ENCODE data around the gene TTC9. TPM values are rescaled to one million over a fixed set of nuclear protein-coding genes. Genes with fewer than 3 reads are reported as not detected.

Gene TTC9
- total and polyA plus RNA-seq, 2 experiments from 2014 or later: 10.3 to 34.2 TPM

GRCh38 chr14:70718383-70719118, 76.8 kb downstream of the TTC9 start:
- H3K27me3 ChIP-seq (ENCODE audit: insufficient read depth): no peaks in the 10 kb centered on the region
- H3K27ac ChIP-seq (ENCODE audit: low read depth): no peak overlapping the region
- no peak overlapping the region for H3K4me3 ChIP-seq
- H3K4me3 Mint-ChIP-seq: no peak overlapping the region
- no peak overlapping the region for H3K27ac Mint-ChIP-seq
- H3K36me3 ChIP-seq (ENCODE audit: insufficient read depth): no peaks in the 10 kb centered on the region
- H3K9me2 ChIP-seq (ENCODE audit: insufficient read depth): no peaks in the 10 kb centered on the region
- no peaks in the 10 kb centered on the region for H3K79me2 ChIP-seq (replicated peaks; ENCODE audit: insufficient read depth)
- TF ChIP-seq, protein P1, sequence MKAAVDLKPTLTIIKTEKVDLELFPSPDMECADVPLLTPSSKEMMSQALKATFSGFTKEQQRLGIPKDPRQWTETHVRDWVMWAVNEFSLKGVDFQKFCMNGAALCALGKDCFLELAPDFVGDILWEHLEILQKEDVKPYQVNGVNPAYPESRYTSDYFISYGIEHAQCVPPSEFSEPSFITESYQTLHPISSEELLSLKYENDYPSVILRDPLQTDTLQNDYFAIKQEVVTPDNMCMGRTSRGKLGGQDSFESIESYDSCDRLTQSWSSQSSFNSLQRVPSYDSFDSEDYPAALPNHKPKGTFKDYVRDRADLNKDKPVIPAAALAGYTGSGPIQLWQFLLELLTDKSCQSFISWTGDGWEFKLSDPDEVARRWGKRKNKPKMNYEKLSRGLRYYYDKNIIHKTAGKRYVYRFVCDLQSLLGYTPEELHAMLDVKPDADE (IDR thresholded peaks at IDR 0.05): no peak
- no peak for TF ChIP-seq ZNF331 (CRISPR knock-in tag; IDR thresholded peaks at IDR 0.05; ENCODE audit: low read depth)
- no peak for TF ChIP-seq ZNF114 (CRISPR knock-in tag; IDR thresholded peaks at IDR 0.05)
- no peak for TF ChIP-seq CREB1 (CRISPR knock-in tag; IDR thresholded peaks at IDR 0.05; ENCODE audit: low read depth)
- TF ChIP-seq NANOG (IDR thresholded peaks at IDR 0.05; ENCODE audit: borderline replicate concordance): no peak
- TF ChIP-seq POLR2AphosphoS5 (IDR thresholded peaks at IDR 0.05; ENCODE audit: low read depth): no peak
- no peak for TF ChIP-seq STAT1 (IDR thresholded peaks at IDR 0.05; ENCODE audit: unreplicated experiment)
- no peak for TF ChIP-seq JUNB (IDR thresholded peaks at IDR 0.05; ENCODE audit: unreplicated experiment)
- TF ChIP-seq, protein P2, sequence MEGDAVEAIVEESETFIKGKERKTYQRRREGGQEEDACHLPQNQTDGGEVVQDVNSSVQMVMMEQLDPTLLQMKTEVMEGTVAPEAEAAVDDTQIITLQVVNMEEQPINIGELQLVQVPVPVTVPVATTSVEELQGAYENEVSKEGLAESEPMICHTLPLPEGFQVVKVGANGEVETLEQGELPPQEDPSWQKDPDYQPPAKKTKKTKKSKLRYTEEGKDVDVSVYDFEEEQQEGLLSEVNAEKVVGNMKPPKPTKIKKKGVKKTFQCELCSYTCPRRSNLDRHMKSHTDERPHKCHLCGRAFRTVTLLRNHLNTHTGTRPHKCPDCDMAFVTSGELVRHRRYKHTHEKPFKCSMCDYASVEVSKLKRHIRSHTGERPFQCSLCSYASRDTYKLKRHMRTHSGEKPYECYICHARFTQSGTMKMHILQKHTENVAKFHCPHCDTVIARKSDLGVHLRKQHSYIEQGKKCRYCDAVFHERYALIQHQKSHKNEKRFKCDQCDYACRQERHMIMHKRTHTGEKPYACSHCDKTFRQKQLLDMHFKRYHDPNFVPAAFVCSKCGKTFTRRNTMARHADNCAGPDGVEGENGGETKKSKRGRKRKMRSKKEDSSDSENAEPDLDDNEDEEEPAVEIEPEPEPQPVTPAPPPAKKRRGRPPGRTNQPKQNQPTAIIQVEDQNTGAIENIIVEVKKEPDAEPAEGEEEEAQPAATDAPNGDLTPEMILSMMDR (conservative IDR thresholded peaks at IDR 0.05; ENCODE audit: low read depth in 2 of 2): no peak
- TF ChIP-seq, protein P3, sequence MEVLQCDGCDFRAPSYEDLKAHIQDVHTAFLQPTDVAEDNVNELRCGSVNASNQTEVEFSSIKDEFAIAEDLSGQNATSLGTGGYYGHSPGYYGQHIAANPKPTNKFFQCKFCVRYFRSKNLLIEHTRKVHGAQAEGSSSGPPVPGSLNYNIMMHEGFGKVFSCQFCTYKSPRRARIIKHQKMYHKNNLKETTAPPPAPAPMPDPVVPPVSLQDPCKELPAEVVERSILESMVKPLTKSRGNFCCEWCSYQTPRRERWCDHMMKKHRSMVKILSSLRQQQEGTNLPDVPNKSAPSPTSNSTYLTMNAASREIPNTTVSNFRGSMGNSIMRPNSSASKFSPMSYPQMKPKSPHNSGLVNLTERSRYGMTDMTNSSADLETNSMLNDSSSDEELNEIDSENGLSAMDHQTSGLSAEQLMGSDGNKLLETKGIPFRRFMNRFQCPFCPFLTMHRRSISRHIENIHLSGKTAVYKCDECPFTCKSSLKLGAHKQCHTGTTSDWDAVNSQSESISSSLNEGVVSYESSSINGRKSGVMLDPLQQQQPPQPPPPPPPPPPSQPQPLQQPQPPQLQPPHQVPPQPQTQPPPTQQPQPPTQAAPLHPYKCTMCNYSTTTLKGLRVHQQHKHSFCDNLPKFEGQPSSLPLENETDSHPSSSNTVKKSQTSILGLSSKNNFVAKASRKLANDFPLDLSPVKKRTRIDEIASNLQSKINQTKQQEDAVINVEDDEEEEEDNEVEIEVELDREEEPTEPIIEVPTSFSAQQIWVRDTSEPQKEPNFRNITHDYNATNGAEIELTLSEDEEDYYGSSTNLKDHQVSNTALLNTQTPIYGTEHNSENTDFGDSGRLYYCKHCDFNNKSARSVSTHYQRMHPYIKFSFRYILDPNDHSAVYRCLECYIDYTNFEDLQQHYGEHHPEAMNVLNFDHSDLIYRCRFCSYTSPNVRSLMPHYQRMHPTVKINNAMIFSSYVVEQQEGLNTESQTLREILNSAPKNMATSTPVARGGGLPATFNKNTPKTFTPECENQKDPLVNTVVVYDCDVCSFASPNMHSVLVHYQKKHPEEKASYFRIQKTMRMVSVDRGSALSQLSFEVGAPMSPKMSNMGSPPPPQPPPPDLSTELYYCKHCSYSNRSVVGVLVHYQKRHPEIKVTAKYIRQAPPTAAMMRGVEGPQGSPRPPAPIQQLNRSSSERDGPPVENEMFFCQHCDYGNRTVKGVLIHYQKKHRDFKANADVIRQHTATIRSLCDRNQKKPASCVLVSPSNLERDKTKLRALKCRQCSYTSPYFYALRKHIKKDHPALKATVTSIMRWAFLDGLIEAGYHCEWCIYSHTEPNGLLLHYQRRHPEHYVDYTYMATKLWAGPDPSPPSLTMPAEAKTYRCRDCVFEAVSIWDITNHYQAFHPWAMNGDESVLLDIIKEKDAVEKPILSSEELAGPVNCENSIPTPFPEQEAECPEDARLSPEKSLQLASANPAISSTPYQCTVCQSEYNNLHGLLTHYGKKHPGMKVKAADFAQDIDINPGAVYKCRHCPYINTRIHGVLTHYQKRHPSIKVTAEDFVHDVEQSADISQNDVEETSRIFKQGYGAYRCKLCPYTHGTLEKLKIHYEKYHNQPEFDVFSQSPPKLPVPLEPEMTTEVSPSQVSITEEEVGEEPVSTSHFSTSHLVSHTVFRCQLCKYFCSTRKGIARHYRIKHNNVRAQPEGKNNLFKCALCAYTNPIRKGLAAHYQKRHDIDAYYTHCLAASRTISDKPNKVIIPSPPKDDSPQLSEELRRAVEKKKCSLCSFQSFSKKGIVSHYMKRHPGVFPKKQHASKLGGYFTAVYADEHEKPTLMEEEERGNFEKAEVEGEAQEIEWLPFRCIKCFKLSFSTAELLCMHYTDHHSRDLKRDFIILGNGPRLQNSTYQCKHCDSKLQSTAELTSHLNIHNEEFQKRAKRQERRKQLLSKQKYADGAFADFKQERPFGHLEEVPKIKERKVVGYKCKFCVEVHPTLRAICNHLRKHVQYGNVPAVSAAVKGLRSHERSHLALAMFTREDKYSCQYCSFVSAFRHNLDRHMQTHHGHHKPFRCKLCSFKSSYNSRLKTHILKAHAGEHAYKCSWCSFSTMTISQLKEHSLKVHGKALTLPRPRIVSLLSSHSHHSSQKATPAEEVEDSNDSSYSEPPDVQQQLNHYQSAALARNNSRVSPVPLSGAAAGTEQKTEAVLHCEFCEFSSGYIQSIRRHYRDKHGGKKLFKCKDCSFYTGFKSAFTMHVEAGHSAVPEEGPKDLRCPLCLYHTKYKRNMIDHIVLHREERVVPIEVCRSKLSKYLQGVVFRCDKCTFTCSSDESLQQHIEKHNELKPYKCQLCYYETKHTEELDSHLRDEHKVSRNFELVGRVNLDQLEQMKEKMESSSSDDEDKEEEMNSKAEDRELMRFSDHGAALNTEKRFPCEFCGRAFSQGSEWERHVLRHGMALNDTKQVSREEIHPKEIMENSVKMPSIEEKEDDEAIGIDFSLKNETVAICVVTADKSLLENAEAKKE (CRISPR knock-in tag; IDR thresholded peaks at IDR 0.05): no peak
- no peak for TF ChIP-seq EZH2phosphoT487 (IDR thresholded peaks at IDR 0.05; ENCODE audit: unreplicated experiment)
- H3K27me3 Mint-ChIP-seq (ENCODE audit: insufficient read depth, low read depth, poor library complexity): peaks cover 8% of the 10 kb centered on the region
- ATAC-seq (no peak), DNase-seq (ENCODE audit: low spot score) (no peak)
- peaks cover 15% of the 10 kb centered on the region for H3K4me1 Mint-ChIP-seq
- H2AFZ ChIP-seq: no peak overlapping the region
- peaks cover 7% of the 10 kb centered on the region; the same call in 1 of the 2 replicates for H3K4me1 ChIP-seq (ENCODE audit: insufficient read depth)
- no peaks in the 10 kb centered on the region for H3K36me3 Mint-ChIP-seq (ENCODE audit: low read depth)
- H3K4me2 ChIP-seq: no peak overlapping the region
- no peaks in the 10 kb centered on the region for H3F3A ChIP-seq (replicated peaks; ENCODE audit: low read depth)
- H3K9me3 Mint-ChIP-seq: no peaks in the 10 kb centered on the region
- H4K20me1 ChIP-seq (replicated peaks; ENCODE audit: insufficient read depth): no peaks in the 10 kb centered on the region
